GM21576 (cell line): ENCODE data around the gene MSI2.

ENCODE experiments used
- ATAC-seq: cut with Tn5 transposase; IDR thresholded peaks from one replicate; pipeline ENCODE4 v1.9.1; 2021; ENCODE audit warnings: mild to moderate bottlenecking, moderate library complexity; ENCODE audit not compliant: unreplicated experiment

Gene MSI2

GRCh38 chr17:57639381-57639780 is 383.1 kb downstream of the MSI2 start:
- no peak for ATAC-seq

GRCh38 chr17:57640079-57640478 is 383.8 kb downstream of the MSI2 start:
- no peak for ATAC-seq

GRCh38 chr17:57641761-57642160 is 385.4 kb downstream of the MSI2 start:
- no peak for ATAC-seq

- ATAC-seq, result no peak
Measured at GRCh38 chr17:57643062-57643461, 386.7 kb downstream of the MSI2 start.

- no peak for ATAC-seq
Measured at GRCh38 chr17:57644326-57644725, 388.0 kb downstream of the MSI2 start.

- ATAC-seq, result no peak
Measured at GRCh38 chr17:57645950-57646665, 389.8 kb downstream of the MSI2 start.

- no peak for ATAC-seq
Measured at GRCh38 chr17:57648720-57649119, 392.4 kb downstream of the MSI2 start.

- ATAC-seq, result no peak
Measured at GRCh38 chr17:57649191-57649590, 392.9 kb downstream of the MSI2 start.

GRCh38 chr17:57649731-57650484 is 393.6 kb downstream of the MSI2 start:
- no peak for ATAC-seq

- no peak for ATAC-seq
Measured at GRCh38 chr17:57650548-57650947, 394.2 kb downstream of the MSI2 start.

- ATAC-seq, result no peak
Measured at GRCh38 chr17:57651451-57651850, 395.1 kb downstream of the MSI2 start.

GRCh38 chr17:57651996-57652395 is 395.7 kb downstream of the MSI2 start:
- ATAC-seq, result no peak

GRCh38 chr17:57652811-57653210 is 396.5 kb downstream of the MSI2 start:
- no peak for ATAC-seq

- no peak for ATAC-seq
Measured at GRCh38 chr17:57653279-57653678, 397.0 kb downstream of the MSI2 start.

GRCh38 chr17:57654040-57654775 is 397.9 kb downstream of the MSI2 start:
- no peak for ATAC-seq

GRCh38 chr17:57655553-57655952 is 399.2 kb downstream of the MSI2 start:
- no peak for ATAC-seq

GRCh38 chr17:57657211-57657610 is 400.9 kb downstream of the MSI2 start:
- ATAC-seq, result no peak

- no peak for ATAC-seq
Measured at GRCh38 chr17:57662041-57662440, 405.7 kb downstream of the MSI2 start.

GRCh38 chr17:57662644-57663308 is 406.5 kb downstream of the MSI2 start:
- peak; percentile 49 for ATAC-seq

- ATAC-seq, result no peak
Measured at GRCh38 chr17:57663326-57664070, 407.2 kb downstream of the MSI2 start.
